ENCODE results near the gene ANAPC4. TPM values are rescaled to one million over a fixed set of nuclear protein-coding genes. Genes with fewer than 3 reads are reported as not detected.

The ANAPC4 gene
- total RNA-seq, 2 donors from 2014 or later: 34.9 to 54.4 TPM

DNA sequence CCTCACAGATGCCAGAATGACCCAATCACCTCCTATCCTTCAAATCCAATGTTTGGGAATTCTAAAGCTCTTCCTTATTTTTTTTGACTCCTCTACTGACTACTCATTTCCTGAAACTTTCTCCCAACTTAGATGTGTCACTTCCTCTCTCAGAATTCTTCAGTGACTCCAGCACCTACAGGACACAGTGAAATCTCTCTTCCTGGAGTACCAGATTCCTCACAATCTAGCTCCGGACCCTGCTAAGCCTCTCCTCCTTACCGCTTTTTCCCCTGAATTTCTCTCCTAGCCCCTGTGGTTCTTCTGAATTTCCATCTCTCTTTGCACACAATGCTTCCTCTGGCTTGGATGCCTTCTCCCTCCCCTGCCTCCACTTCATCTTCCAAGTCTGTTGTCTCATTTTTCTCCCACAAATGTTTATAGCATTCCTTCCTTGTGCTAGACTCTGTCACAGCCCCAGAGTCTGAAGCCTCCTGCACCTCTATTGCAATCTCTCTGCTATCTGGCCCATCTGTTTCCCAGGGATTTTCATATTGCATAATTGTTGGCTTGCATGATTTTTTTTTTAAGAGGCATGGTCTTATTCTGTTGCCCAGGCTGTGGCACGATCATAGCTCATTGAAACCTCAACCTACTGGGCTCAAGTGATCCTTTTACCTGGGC lies 80.1 kb downstream of the ANAPC4 start:
- no peak overlapping the region for H3K27ac Mint-ChIP-seq
- H3K4me1 Mint-ChIP-seq: no peaks in the 10 kb centered on the region
- H3K4me3 Mint-ChIP-seq: no peak overlapping the region
- H3K9me3 Mint-ChIP-seq: no peaks in the 10 kb centered on the region
- H3K36me3 Mint-ChIP-seq (ENCODE audit: low read depth): no peaks in the 10 kb centered on the region
- no peaks in the 10 kb centered on the region for H3K27me3 Mint-ChIP-seq
- ATAC-seq (replicated peaks): no peak

GRCh38 chr4:25466966-25467697 lies 90.1 kb downstream of the ANAPC4 start:
- H3K27me3 Mint-ChIP-seq: no peaks in the 10 kb centered on the region
- peaks cover 4% of the 10 kb centered on the region for H3K9me3 Mint-ChIP-seq
- no peak for ATAC-seq (replicated peaks)
- H3K36me3 Mint-ChIP-seq (ENCODE audit: low read depth): no peaks in the 10 kb centered on the region
- H3K4me1 Mint-ChIP-seq: no peaks in the 10 kb centered on the region
- no peak overlapping the region for H3K4me3 Mint-ChIP-seq
- H3K27ac Mint-ChIP-seq: no peak overlapping the region

DNA sequence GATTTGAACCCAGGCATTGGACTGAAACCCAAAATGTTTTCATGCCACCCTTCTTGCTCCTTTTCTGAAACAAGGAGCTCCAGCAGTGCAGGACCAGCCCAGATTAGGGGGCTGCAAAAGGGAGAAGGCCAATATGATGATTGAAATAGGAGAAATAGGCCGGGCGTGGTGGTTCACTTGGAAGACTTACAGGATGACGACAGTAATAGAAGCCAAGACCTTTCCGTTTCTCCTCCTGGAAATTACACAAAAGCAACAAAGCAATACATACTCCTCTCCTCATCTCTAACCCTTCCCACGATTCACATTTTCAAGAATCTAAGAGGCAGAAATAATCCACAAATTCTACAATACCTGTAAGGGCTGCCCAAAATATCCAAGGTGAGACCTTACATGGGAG lies 90.8 kb downstream of the ANAPC4 start:
- Mint-ChIP-seq H3K4me1 (no peaks in the 10 kb centered on the region), H3K27ac (no peak overlapping the region)
- no peak for ATAC-seq (replicated peaks)

More for the DNA sequence above, 90.8 kb downstream of the ANAPC4 start:
- no peak overlapping the region for H3K4me3 Mint-ChIP-seq
- no peaks in the 10 kb centered on the region for H3K36me3 Mint-ChIP-seq (ENCODE audit: low read depth)
- H3K27me3 Mint-ChIP-seq: no peaks in the 10 kb centered on the region
- H3K9me3 Mint-ChIP-seq: peaks cover 4% of the 10 kb centered on the region

Other genes with a start within 250 kb of the ANAPC4 start
- 10 to 100 TPM; 11.5 to 11.8 TPM for gene SEPSECS, start 216.8 kb upstream of the ANAPC4 start, total RNA-seq
- 10 to 100 TPM; 24.1 to 37.2 TPM for gene PI4K2B, start 143.2 kb upstream of the ANAPC4 start, total RNA-seq
- 10 to 100 TPM; 12.7 to 17.2 TPM for gene ZCCHC4, start 64.5 kb upstream of the ANAPC4 start, total RNA-seq